Rectal smooth muscle tissue (tissue), 1 donor: ENCODE measurements around the gene CFAP45.

ENCODE experiments used
- H3K27ac ChIP-seq: one replicate; pipeline ENCODE4 v1.7.0; 2013; ENCODE audit warnings: low read depth, low read length, inconsistent platforms
- H3K27me3 ChIP-seq: one replicate; pipeline ENCODE4 v1.7.0; 2013; ENCODE audit warnings: low read length; ENCODE audit not compliant: control insufficient read depth, insufficient read depth
- H3K36me3 ChIP-seq: one replicate; pipeline ENCODE4 v1.7.0; 2013; ENCODE audit warnings: low read length; ENCODE audit not compliant: control insufficient read depth, insufficient read depth
- H3K4me1 ChIP-seq: one replicate; pipeline ENCODE4 v1.7.0; 2013; ENCODE audit warnings: low read length; ENCODE audit not compliant: control insufficient read depth, insufficient read depth
- H3K4me3 ChIP-seq: one replicate; pipeline ENCODE4 v1.7.0; 2013; ENCODE audit warnings: low read length
- H3K9ac ChIP-seq: one replicate; pipeline ENCODE4 v1.7.0; 2013; ENCODE audit warnings: low read length

The CFAP45 gene

GRCh38 chr1:159941591-159942560 lies 41.9 kb upstream of the CFAP45 start:
- Histone ChIP-seq H3K9ac (no peak overlapping the region), H3K4me1 (peaks cover 2% of the 10 kb centered on the region), H3K4me3 (no peak overlapping the region), H3K36me3 (no peaks in the 10 kb centered on the region), H3K27ac (no peak overlapping the region), H3K27me3 (no peaks in the 10 kb centered on the region)

GRCh38 chr1:159941141-159941540 lies 41.2 kb upstream of the CFAP45 start:
- Histone ChIP-seq H3K4me3 (no peak overlapping the region), H3K4me1 (peaks cover 2% of the 10 kb centered on the region), H3K9ac (no peak overlapping the region), H3K27ac (no peak overlapping the region), H3K36me3 (no peaks in the 10 kb centered on the region), H3K27me3 (no peaks in the 10 kb centered on the region)

DNA sequence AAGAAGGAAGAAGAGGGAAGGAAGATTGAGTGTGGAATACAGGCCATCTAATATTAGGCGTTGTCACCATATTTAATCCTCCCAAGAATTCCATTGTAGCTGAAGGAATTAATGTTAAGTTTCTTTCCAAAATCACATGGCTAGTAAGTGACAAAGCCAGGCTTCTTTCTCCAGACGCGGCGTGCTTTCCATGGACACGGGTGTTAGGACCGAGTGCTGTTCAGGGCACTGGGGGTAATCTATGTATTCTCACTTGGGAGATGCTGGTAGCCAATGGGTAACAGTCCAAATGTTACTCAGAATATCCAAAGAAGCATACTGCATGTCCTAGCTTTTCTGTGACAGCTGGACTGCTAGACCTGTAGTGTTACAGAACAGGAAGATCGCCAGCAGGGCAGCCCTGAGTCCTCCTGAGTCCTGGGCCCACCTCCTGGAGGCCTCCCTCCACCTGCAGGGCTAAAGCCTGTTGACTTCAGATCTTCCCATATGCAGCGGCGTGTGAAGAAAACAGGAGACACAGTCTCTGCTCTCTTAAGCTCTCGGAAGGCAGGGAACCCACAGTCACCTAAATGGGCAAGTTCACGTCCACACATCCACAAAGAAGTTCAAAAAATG lies 40.1 kb upstream of the CFAP45 start:
- Histone ChIP-seq H3K27me3 (no peaks in the 10 kb centered on the region), H3K4me3 (no peak overlapping the region), H3K36me3 (no peaks in the 10 kb centered on the region), H3K4me1 (peaks cover under 1% of the 10 kb centered on the region), H3K27ac (no peak overlapping the region), H3K9ac (no peak overlapping the region)

DNA sequence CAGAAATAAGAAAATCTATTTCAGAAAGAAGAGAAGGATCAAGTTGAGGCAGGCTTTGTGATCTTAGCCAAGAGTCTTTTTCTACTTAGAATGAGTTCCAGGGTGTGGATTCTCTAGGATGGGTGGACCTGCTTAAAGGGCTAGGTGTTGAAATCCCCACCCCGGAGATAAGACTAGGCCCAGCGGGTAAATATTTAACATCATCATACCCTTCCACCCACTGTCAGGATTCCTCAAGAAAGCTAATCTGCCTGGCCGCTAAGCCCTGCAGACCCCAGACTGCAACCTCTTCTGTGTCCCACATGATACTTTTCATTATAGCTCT lies 39.7 kb upstream of the CFAP45 start:
- Histone ChIP-seq H3K27me3 (no peaks in the 10 kb centered on the region), H3K27ac (no peak overlapping the region), H3K4me1 (no peaks in the 10 kb centered on the region), H3K4me3 (no peak overlapping the region), H3K36me3 (no peaks in the 10 kb centered on the region), H3K9ac (no peak overlapping the region)

- H3K4me1 ChIP-seq = no peaks in the 10 kb centered on the region
- H3K27ac ChIP-seq = no peak overlapping the region
- no peak overlapping the region for H3K4me3 ChIP-seq
- H3K36me3 ChIP-seq = no peaks in the 10 kb centered on the region
- no peaks in the 10 kb centered on the region for H3K27me3 ChIP-seq
- H3K9ac ChIP-seq = no peak overlapping the region
Observed at GRCh38 chr1:159938905-159939677, 39.1 kb upstream of the CFAP45 start.

GRCh38 chr1:159938211-159938852 lies 38.4 kb upstream of the CFAP45 start:
- H3K27me3 ChIP-seq = no peaks in the 10 kb centered on the region
- H3K4me3 ChIP-seq = no peak overlapping the region
- no peaks in the 10 kb centered on the region for H3K36me3 ChIP-seq
- H3K4me1 ChIP-seq = no peaks in the 10 kb centered on the region
- no peak overlapping the region for H3K9ac ChIP-seq
- H3K27ac ChIP-seq = no peak overlapping the region

GRCh38 chr1:159937054-159937750 lies 37.2 kb upstream of the CFAP45 start:
- Histone ChIP-seq H3K27ac (no peak overlapping the region), H3K27me3 (no peaks in the 10 kb centered on the region), H3K9ac (no peak overlapping the region), H3K36me3 (no peaks in the 10 kb centered on the region), H3K4me1 (no peaks in the 10 kb centered on the region), H3K4me3 (no peak overlapping the region)

GRCh38 chr1:159936273-159936904 lies 36.4 kb upstream of the CFAP45 start:
- H3K4me3 ChIP-seq = no peak overlapping the region
- H3K36me3 ChIP-seq = no peaks in the 10 kb centered on the region
- H3K27ac ChIP-seq = no peak overlapping the region
- no peak overlapping the region for H3K9ac ChIP-seq
- H3K4me1 ChIP-seq = no peaks in the 10 kb centered on the region
- H3K27me3 ChIP-seq = no peaks in the 10 kb centered on the region

DNA sequence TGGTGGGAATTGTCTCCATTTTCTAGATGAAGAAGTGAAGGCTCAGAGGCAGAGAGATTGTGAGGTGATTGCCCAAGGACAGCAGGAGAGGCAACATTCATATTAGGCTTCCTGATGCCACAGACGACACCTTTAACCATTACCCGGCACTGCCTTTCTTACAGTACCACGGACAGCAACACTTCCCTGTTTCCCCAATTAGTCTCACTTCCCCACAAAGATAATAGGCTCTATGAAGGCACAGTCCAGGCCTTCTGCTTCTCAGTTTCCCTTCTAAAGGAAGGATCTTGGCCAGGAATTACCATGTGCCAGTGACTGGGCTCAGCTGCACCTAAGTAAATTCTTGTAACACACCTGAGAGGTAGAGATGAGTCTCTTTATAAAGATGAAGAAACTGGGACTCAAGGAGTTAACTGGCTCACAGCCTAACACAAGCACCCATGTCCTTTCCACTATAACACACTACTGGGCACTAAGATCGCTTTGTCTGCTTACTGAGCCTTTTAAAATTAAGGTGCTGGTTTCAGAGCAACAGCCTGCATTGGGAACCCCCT lies 35.8 kb upstream of the CFAP45 start:
- Histone ChIP-seq H3K27me3 (no peaks in the 10 kb centered on the region), H3K9ac (no peak overlapping the region), H3K4me3 (no peak overlapping the region), H3K36me3 (no peaks in the 10 kb centered on the region), H3K27ac (no peak overlapping the region), H3K4me1 (no peaks in the 10 kb centered on the region)

GRCh38 chr1:159935305-159935704 lies 35.3 kb upstream of the CFAP45 start:
- H3K4me1 ChIP-seq = no peaks in the 10 kb centered on the region

More at GRCh38 chr1:159935305-159935704, 35.3 kb upstream of the CFAP45 start:
- Histone ChIP-seq H3K4me3 (no peak overlapping the region), H3K36me3 (no peaks in the 10 kb centered on the region), H3K27ac (no peak overlapping the region), H3K27me3 (no peaks in the 10 kb centered on the region), H3K9ac (no peak overlapping the region)
